DND-41 (cell line): Measurements from ENCODE around the gene FAM227B.

ENCODE experiments used
- CTCF ChIP-seq: IDR thresholded peaks from 2 replicates; pipeline ENCODE4 v1.5.1; 2012; ENCODE audit warnings: borderline replicate concordance, low read length, moderate library complexity, mild to moderate bottlenecking; ENCODE audit not compliant: poor library complexity, severe bottlenecking; ENCODE audit errors: extremely low read depth
- EZH2 ChIP-seq: IDR thresholded peaks from 3 replicates; pipeline ENCODE4 v1.6.1; 2012; ENCODE audit warnings: borderline replicate concordance, low read depth, mild to moderate bottlenecking, moderate library complexity, low read length, inconsistent platforms; ENCODE audit not compliant: severe bottlenecking

DNA sequence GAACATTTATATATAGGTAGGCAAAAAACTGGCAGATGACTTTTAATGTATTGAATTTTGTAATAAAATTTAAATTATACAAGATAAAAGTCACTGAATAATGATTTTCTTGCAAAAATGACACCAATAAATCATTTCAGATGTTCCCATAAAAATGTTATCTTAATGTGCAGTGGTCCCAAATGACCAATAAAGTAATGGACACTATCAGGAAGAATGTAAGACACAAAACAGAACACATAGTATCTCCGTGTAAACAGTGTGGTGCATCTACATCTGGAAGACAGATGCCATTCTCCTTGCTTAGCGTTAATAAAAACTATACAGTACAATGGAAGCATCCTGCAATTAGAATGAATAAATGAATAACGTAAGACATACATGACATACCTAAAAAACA lies 156.1 kb downstream of the FAM227B start:
- TF ChIP-seq CTCF (no peak), EZH2 (no peak)
